HUDEP-2 (cell line): ENCODE measurements around the gene EFNA3.
A peak's percentile ranks its signal among the peaks of the same experiment; 100 is the strongest.

Experiments used
- DNase-seq, 76 experiments: peaks; one replicate each; lab custom pipeline; 2025; ENCODE audit not compliant: unreplicated experiment in 76 of 76; lab: John Stamatoyannopoulos, UW

EFNA3 gene

GRCh38 chr1:155128755-155129473, 50.3 kb downstream of the EFNA3 start:
- DNase-seq: no peak

- no peak for DNase-seq
Measured at GRCh38 chr1:155130272-155131006, 51.8 kb downstream of the EFNA3 start.

- no peak for DNase-seq
Measured at GRCh38 chr1:155131285-155131684, 52.6 kb downstream of the EFNA3 start.

- DNase-seq: no peak
Measured at GRCh38 chr1:155131856-155132255, 53.2 kb downstream of the EFNA3 start.

GRCh38 chr1:155133799-155134281, 55.2 kb downstream of the EFNA3 start:
- DNase-seq: no peak

- no peak for DNase-seq
Measured at GRCh38 chr1:155134322-155134721, 55.7 kb downstream of the EFNA3 start.

- peak in 70 of 76 experiments; percentile 14 to 83 (median 64) for DNase-seq
Measured at GRCh38 chr1:155134880-155135414, 56.3 kb downstream of the EFNA3 start.

GRCh38 chr1:155135415-155136028, 56.9 kb downstream of the EFNA3 start, which contains the start of gene SLC50A1:
Gene SLC50A1 (plus strand): TSS chr1:155135852. CDS start chr1:155135912, 60 bp downstream.
- peak in 72 of 76 experiments; percentile 35 to 95 (median 86) for DNase-seq

GRCh38 chr1:155136748-155137147, 58.1 kb downstream of the EFNA3 start:
- peak in 58 of 76 experiments; percentile 12 to 85 (median 44) for DNase-seq
